GM10847 (cell line): ENCODE data around the gene YWHAE.

Source experiments
- POLR2A ChIP-seq: IDR thresholded peaks from 2 replicates; pipeline ENCODE4 v1.6.1; 2011; ENCODE audit not compliant: insufficient read length; ENCODE audit errors: extremely low read depth

The YWHAE gene

GRCh38 chr17:1414634-1415033 lies 14.6 kb upstream of the YWHAE start:
- TF ChIP-seq POLR2A: no peak

GRCh38 chr17:1414001-1414574 lies 14.1 kb upstream of the YWHAE start:
- TF ChIP-seq POLR2A: no peak

- TF ChIP-seq POLR2A: no peak
Measured at GRCh38 chr17:1413281-1413791, 13.3 kb upstream of the YWHAE start.

- TF ChIP-seq POLR2A: no peak
Measured at GRCh38 chr17:1412185-1413110, 12.4 kb upstream of the YWHAE start.

GRCh38 chr17:1402262-1402586 lies 2.2 kb upstream of the YWHAE start:
- no peak for TF ChIP-seq POLR2A

GRCh38 chr17:1398931-1399678 lies 917 bp downstream of the YWHAE start:
- TF ChIP-seq POLR2A: no peak

- TF ChIP-seq POLR2A: no peak
Measured at GRCh38 chr17:1398028-1398427, 2.0 kb downstream of the YWHAE start.

GRCh38 chr17:1391577-1391976 lies 8.4 kb downstream of the YWHAE start:
- no peak for TF ChIP-seq POLR2A

GRCh38 chr17:1390432-1391367 lies 9.3 kb downstream of the YWHAE start:
- TF ChIP-seq POLR2A: no peak

- TF ChIP-seq POLR2A: no peak
Measured at GRCh38 chr17:1386265-1386664, 13.8 kb downstream of the YWHAE start.

- TF ChIP-seq POLR2A: no peak
Measured at GRCh38 chr17:1385861-1386260, 14.2 kb downstream of the YWHAE start.

- TF ChIP-seq POLR2A: no peak
Measured at GRCh38 chr17:1384905-1385435, 15.1 kb downstream of the YWHAE start.

GRCh38 chr17:1379930-1380313 lies 20.1 kb downstream of the YWHAE start:
- no peak for TF ChIP-seq POLR2A

- TF ChIP-seq POLR2A: no peak
Measured at GRCh38 chr17:1379208-1379929, 20.7 kb downstream of the YWHAE start.
